Stimulated activated CD4-positive, alpha-beta T cell treated with anti-CD3 and anti-CD28 coated beads, Interleukin-2, amount 100 ng/mL, for 24 hours (primary cell): ENCODE data around the gene ATP8B3.
"Not testable (repeated sequence)": the region's sequence is repeated elsewhere in the genome, so short reads cannot be mapped to it uniquely, and the experiment has no call there.

ENCODE experiments used
- DNase-seq, 2 donors: peaks; one replicate each; pipeline ENCODE4 v3.0.0-alpha.2; 2020

The ATP8B3 gene

DNA sequence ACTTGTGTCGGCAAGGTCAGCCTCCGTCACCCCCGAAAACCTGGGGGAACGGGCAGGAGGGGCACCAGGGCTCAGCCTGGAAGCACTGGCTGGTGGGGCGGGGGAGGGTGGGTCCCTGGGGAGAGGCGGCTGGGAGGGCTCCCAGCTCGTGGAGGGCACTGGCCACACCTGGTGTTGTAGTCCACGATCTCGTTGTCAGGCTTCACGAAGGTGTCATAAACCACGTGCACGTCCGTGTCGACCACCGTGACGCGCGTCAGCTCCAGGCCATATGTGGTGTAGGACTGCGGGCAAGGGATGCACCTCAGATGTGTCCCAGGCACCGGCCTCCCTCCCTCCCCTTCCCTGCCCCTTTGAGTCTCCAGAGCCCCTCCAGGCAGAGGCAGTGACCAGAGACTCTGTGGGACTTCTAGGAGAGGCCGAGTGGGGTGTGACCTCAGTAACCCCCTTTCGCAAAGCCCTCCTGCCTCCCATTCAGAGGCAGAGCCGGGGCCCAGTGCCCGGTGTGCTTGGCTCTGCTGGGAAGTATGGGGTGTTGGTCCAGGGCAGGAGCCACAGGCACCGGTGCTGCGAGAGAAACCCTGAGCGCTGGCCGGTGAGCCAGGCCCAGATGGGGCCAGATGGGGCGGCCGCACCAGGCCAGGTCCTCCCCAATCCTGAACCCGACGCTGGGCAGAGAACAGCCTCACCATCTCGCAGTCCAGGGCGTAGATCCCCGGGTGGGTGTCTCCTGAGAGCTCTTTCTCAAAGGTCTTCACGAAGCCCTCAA, 4.6 kb upstream of the ATP8B3 start:
- no peak for DNase-seq

DNA sequence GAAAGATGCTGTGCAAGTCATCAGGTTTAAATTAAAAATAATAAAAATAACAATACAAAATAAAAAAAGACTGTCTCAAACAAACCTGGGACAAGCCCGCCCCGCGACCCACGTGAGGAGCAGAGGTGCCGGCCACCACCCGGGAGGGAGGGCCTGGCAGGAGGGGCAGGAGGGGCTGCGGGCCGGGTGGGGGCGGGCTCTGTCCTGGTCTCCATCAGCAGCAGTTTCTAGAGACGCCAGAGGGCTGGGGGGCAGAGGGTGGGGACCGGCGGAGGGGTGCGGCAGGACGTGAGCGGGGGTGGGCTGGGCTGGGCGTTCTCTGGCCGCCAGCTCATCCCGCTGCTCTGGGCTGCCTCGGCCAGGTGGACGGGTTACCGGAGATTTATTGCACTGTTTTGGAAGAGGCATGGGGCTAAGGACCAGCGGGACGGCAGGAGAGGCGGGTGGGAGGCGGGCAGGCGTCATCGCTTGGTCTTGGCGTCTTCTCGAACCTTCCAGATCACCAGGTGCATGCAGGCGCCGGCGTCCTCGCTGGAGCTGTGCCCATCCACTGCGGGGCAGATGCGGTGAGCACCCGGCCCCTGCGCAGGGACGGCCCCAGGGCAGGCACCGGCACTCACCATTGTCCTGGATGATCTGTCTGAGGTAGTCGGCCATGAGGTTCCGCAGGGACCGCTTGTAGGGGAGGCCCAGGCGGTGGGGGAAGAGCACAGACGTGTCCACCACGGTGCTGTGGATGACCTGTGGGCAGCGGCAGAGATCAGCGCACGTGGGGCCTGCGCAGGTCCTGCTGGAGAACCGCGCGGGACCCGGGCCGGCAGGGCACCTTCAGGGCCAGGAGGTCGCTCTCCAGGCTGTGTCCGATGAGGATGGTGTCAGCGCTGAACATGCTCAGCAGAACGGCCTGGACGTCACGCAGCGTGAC, 3.8 kb upstream of the ATP8B3 start:
- no peak for DNase-seq

DNA sequence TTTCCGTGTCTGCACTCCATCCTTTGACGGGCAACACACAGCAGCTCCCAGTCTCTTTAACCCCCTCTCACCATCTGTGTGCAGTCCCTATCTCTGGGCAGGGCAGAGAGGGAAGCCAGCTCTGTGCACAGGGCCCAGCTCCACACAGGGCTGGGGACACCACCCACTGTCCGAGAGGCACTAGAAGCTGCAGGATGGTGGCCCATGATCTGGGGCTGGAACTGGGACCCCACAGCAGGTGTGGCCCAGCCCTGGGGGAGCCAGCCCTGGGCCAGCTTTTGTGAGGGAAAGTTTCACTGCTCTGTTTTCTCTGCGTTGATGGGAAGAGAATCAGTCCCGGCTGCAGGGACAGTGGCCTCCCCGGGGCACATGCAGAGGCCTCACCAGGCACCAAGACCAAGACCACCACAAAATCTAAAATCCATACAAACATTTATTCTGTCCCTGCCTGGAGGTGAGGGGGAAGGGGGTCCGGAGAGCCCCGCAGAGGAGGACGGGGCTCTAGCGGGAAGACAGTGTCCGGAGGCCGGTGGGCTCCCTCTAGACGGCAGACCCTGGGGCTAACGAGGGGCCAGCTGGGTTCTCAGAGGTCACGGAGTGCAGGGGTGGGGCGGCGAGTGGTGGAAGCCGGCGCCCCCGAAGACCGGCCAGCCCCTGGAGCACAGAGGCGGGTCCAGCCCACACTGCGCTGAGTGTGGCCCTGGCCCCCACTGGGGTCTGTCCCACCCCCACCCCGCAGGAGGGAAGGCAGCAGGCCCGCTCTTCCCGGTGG, 2.9 kb upstream of the ATP8B3 start:
- DNase-seq, result no peak

DNA sequence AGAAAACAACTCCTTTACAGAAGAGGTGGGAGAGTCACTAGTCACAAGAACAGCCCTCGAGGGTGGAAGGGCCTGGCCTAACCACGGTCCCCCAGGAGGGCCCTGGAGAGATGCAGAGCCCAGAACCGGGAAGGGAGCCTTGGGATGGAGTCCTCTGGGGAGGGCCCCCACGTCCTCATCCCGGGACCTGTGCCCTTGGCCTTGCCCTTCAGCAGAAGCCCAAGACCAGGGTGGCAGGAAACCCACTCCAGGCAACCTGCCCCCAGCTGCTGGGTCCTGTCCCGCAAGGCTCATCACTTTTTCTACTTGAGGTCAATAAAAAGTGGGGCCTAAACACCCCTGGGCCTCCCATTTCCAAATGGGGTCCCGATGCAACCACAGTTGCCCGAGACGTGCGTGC, 2.3 kb upstream of the ATP8B3 start:
- DNase-seq, result no peak

DNA sequence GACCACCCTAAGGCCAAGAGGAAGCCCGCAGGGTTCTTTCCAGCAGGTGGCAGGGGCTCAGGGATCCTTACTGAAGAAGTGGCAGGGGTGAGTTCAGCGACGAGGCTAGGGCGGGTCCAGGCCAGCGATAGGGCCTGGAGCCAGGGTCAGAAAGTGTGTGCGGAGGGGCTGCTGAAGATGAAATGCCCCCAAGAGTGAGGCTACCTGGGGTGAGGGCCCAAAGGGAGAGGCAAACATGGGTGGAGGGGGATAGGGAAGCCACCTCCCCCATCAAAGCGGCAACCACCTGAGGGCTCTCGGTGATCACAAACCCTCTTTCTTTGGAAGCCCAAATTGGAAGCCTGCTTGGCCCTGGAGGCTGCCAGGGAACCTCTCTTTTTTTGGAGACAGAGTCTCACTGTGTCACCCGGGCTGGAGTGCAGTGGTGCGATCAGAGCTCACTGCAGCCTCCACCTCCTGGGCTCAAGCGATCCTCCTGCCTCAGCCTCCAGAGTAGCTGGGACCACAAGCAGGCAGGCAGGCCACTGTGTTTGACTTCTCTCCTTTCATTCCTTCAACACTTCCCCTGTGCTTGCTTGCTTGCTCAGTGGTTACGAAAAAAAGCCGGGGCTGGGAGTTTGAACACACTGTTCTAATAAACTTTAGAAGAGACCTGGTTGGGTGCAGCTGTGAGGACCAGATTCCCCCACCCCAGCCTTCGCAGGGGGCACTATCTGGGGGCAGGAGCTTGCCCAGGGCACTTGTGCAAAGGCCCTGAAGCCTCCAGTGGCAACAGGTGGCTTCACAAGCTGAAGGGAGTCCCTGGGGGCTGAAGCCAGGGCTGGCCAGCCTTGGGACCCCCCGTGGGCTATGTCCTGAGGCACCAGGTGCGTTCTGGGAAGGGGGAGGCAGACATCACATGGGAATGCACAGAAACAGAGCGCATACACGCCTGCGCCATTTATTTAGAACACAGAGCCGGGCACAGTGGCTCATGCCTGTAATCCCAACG, 1.4 kb upstream of the ATP8B3 start:
- DNase-seq, result no peak

DNA sequence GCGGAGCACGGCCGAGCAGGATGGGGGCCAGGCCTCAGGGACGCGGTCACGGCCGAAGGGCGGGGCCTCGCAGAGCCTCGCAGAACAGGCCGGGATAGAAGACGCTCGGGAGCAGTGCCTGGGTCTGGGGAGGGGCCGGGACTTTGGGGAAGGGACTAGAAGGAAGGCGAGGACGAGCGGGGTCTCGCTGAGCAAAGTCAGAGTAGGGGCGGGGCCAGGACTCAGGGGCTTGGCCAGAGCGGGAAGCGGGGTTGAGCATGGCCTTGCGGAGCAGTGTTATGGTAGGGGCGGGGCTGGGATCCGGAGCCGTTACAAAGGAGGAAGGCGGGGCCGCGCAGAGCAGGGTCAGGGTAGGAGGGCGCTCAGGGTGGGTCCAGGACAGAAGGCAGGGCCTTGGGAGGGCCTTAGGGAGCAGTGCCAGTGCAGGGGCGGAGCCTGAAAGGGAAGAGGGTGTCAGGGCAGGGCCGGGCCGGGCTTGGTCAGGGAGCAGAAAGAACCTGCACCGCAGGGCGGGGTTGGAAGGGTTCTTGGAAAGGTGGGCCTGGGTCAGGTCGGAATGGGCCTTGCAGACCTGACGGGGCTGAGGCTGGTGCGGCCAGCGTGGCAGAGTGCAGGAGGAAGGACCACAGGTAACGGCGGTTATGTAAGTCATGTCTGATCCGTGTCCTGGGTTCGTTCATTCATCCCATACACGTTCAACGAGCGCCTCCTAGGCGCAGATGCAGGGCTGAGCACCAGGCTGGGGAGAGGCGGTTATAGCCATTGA, 533 bp upstream of the ATP8B3 start:
- peak; percentile 83 to 88 for DNase-seq

DNA sequence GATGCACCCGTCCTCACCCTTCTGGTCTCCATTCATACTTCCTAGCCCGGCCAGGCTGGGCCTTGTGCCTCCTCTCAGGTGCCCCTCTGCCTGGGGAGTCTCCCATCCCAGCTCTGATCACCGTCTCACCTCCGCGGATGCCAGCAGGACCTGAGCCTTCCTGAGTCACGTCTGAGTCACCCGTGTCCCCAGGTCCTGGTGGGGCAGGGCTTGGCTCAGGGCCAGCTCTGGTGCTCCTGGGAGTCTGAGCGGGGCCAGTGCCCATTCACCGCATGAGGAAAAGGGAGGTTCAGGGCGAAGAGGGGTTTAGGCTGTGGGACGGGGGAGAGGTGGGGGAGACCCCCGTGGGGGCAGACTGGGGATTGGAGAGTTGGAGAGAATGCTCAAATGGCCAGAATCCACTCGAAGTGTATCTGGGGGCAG, 593 bp downstream of the ATP8B3 start:
- DNase-seq, result peak; percentile 62

DNA sequence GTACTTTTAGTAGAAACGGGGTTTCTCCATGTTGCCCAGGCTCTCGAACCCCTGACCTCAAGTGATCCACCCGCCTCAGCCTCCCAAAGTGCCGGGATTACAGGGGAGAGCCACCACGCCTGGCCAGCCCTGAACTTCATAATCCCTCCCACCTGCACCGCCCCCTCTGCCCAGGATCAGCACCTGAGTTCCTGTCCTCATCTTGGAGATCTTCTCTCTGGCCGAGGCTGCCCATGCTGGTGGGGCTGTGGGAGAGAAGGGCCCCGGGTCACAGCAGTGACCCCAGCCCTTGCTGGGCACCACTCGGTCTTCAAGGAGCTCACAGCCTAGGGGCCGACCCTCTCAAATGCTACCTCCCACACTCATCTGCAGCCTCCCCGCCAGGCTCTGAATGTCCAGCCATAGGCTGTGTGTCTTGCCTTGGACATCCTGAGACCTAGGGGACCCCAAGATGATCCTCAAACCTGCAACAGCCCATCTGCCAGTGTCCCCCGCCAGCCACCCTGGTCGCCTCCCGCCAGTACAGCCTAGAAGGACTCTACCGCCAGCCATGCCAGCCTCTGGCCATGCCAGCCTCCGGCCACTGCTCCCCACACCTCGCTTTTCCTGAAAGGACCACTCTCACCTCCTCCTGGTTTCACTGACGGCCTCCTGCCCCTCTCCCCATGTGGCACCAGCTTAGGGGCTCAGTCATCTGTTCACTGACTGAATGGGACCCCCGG, 1.5 kb downstream of the ATP8B3 start:
- DNase-seq, result no peak

DNA sequence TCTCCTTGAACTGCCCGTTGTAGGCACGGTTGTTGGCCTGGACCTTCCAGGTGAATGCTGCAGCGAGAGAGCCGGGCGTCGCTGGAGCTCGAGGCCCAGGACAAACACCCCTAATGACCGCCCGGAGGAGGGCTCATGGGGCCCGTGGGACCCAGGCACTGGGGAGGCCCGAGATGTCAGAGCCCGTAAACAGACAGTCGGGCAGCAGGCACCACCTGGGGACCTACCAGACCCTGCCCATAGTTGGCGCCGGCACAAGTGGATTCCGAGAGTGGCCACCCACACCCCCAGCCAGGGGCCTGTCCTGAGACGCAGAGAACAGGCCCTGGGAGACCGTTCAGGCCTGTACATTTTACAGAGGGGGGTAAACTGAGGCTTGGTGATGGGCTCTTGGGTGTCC, 2.4 kb downstream of the ATP8B3 start:
- DNase-seq, result no peak

DNA sequence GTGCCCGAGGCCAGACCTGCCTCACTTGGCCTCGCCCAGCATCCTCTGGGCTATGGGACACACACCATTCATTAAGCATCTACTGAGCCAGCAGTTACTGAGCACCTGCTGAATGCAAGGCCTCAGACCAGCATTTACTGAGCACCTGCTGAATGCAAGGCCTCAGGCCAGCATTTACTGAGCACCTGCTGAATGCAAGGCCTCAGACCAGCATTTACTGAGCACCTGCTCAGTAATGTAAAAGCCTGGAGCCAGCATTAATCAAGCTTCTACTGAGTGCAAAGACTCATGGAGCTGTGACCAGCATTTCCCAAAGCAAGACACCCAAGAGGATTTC, 3.7 kb downstream of the ATP8B3 start:
- DNase-seq, result no peak

DNA sequence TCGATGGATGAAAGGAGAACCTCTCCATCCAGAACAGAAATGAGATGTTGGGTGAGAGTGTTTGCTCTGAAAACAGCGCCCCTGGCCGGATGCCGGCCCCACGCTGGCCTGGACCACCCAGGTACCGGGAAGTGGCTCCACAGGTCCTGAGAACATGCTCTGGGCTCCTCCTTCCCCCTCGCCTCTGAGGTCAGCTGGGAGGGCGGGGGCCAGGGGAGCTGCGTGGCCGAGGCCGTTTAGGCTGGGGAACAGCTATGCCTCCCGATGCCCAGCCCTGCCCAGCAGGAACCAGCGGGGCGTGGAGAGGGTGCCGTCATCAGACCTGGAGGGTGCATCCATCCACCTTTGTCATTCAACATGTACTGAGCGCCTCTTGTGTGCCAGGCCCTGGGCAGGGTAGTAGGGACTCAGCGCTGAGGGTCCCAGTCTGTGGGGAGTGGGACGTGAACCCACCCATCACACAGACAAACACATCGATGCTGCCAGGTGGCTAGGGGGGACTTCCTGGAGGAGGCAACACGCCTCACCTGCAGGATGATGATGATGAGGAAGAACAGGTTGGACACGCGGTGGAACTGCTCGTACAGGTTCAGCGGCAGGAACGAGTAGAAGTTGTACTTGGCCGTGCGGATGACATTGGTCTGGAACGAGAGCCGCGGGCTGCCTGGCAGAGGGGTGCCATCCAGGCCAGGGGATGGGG, 4.2 kb downstream of the ATP8B3 start:
- DNase-seq, result no peak

DNA sequence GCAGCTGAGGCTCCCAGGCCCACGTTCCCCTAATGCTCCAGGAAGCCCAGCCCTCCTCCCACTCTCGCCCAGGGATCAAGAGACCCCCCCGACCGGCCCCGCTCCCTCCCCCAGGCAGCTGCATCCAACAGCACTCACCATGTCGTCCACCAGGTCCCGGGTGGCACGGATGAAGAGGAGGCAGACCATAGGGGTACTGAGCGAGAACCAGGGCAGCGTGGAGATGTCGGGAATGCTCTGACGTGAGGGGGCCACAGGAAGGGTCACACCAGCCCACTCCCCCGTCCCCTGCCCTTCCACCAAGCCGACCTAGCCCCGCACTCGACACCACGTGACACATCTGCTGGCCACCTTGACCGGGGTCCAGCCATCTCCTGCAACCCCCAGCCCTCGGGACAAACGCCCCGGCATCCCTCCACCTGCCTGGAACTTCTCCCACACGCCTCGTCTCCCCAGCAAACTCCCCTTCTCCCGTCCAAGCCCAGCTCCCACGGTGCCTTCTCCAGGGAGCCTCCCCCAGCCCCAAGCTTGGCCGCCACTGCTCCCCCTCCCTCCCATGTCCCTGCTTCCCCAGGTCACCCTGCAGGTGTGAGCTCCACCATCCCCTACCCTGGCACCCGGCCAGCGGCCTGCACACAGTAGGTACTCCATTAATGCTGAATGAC, 4.9 kb downstream of the ATP8B3 start:
- DNase-seq, result no peak

DNA sequence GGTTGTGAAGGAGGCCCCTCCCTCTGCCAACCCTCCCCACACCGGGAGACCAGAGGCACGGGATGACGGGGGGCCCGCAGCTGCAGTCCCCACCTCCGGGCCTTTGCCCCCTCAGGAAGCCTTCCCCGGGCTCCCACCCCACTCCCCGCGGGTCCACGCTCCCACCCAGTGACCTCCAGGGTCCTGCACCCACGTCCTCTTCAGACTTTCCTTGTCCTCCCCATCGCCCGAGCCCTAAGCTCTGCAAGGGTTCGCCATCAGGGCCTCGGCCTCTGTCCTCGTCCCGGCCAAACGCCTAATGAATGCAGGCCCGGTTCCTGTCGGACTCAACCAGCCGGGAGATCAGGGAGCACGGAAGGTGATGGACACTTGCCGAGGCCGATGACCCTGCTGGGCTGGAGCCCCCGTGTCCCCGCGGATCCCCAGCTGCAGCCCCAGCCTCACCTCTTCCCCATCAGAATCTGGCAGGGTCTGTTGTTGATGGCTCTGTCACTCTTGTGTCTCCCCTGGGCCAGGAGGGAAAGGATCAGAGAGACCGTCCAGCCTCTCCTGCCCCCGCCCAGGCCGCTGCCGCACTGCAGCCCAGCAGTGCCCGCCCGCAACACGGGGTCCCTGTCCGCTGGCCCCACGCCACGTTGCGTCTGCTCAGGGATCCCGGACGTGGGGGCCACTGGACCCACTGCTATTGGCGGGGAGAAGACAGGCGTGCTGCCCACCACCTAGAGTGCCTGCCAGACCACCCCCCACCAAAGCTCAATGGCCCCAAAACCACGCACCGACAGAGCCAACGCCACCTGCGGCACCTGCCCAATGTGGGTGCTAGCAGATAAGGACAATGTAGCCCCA, 5.7 kb downstream of the ATP8B3 start:
- no peak for DNase-seq

DNA sequence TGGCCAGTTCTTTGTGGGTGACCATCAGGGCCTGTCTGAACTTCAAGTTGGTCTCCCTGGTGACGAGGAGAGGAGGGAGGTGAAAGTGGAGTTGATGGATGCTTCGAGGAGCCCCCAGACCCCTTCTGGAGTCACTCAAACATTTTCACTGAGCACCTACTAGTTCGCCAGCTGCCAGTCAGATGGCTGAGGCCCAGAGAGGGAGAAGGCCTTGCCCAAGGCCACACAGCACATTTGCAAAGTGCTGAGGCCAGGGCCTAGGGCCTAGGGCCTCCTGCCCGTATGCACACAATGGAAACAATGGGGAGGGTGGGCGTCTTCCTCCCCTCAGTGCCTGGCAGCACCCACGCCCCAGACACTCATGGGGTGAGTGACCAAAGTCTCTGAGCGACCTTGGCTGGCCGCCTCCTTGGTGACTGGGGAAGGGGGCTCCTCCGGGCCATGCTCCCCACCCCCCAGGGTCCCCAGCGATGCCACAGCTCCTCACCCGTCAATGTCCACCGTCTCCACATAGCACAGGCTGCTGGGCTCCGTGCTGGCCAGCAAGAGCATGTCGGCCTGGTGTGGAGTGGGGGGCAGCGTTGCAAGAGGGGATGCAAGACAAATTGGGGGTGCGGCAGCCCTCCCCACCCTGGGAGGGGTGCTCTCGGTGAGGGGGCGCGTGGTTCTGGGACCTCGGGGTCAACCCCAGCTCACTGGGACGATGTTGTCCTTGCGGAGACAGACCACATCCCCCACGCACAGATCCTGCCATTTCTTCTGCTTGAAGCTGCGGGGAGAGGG, 6.5 kb downstream of the ATP8B3 start:
- no peak for DNase-seq

DNA sequence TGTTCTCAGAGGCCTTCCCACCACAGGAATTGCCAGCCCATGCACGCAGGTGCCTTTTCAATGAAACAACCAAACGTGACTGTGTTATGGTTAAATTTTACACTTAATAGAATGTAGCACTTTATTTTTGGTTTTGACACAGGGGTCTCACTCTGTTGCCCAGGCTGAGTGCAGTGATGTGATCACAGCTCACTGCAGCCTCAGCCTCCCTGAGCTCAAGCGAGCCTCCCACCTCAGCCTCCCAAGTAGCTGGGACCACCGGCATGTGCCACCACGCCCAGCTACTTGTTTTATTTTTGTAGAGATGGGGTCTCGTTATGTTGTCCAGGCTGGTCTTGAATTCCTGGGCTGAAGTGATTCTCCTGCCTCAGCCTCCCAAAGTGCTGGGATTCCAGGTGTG, 7.2 kb downstream of the ATP8B3 start:
- DNase-seq, result no peak

DNA sequence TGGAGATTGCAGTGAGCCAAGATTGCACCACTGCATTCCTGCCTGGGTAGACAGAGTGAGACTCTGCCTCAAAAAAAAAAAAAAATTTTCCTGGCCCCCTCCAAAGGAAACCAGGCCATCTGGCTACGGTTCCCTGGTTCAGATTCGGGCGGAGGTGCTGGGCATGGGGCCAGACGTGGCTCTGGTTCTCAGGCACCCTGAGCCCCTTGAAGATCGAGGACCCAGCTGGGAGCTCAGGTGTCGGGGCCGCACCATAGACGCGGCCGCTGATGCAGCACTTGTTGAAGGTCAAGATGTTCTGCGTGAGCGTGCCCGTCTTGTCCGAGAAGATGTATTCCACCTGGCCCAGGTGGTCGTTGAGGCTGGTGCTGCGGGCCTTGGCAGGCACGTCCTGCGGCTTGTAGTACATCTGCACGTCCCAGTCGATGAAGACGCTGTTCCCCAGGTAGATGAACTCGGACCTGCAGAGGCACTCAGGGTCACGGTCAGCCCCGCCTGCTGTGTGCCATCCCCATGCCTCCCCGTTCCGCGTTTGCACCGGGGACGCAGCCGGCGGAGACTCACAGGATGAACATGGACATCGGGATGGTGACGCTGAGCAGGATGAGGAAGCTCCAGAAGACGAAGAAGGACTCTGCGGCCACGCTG, 12.3 kb downstream of the ATP8B3 start:
- no peak for DNase-seq

DNA sequence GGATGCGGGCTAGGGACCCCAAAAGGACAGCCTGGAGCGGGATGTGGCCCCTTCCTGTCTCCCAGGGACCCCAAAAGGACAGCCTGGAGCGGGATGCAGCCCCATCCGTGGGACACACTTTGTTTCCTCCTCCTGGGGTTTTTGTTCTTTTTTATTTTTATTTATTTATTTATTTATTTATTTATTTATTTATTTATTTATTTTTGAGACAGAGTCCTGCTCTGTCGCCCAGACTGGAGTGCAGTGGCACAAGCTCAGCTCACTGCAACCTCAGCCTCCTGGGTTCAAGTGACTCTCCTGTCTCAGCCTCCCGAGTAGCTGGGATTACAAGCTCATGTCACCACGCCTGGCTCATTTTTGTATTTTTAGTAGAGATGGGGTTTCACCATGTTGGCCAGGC, 14.8 kb downstream of the ATP8B3 start:
- not testable (repeated sequence) for DNase-seq
